ENCODE measurements around the gene C2orf76.
"Not testable (repeated sequence)": the region's sequence is repeated elsewhere in the genome, so short reads cannot be mapped to it uniquely, and the experiment has no call there.

The C2orf76 gene

DNA sequence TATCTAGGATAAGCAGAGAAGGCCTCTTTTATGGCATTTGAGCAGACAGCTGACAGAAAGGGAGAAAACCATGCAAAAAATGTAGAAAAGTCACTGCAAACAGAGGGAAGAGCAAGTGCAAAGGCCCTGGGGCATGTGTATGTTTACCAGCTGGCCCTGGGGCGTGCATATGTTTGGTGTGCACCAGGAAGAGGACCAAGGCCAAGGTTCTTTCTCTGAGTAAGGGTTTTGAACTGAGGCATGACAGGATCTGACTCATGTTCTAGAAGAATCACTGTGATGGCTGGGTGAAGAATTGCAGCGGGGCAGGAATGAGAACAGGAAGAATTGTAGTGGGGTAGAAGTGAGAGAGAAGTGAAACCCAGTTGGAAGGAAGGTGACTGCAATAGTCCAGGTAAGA lies 73.4 kb downstream of the C2orf76 start:
- DNase-seq = no peak

DNA sequence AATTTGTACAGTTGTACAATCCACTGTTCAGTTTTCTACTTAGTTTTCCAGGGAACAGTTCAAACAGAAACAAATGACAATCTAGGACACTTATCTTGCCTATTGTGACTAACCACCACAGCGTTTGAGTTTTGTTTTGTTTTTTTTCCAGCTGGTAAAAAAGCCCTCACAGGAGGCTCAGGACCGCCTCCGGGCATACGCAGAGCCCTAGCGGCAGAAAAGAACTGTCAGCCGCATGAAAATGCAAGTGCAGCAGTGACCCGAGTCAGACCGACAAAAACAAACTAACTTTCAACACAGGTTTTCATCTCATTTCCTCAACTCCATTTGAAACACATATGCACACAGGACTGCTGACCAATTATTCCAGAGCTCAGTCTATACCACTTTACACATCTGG lies 74.4 kb downstream of the C2orf76 start:
- DNase-seq = no peak

GRCh38 chr2:119291588-119292167 lies 75.0 kb downstream of the C2orf76 start:
- no peak for DNase-seq

- DNase-seq = peak; percentile 65
Measured at GRCh38 chr2:119290859-119291587, 75.6 kb downstream of the C2orf76 start.

GRCh38 chr2:119289642-119290041 lies 77.0 kb downstream of the C2orf76 start:
- DNase-seq = no peak

DNA sequence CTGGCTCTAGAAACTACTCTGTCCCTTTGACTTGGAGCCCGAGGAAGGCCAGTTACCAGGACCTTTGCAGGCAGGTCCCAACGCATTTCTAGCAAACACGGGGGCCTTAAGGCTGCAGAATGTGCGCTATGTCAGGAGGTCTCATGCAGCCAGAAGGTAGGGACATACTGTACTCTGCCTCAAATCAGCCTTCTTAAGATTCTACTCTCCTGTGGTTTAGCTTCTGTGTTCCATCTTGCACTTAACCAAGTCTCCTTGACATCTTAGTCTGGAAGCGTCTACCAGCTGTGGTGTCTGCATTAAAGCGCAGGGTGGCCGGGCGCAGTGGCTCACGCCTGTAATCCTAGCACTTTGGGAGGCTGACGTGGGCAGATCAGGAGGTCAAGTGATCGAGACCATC lies 77.5 kb downstream of the C2orf76 start:
- no peak for DNase-seq

GRCh38 chr2:119288576-119288975 lies 78.1 kb downstream of the C2orf76 start:
- DNase-seq = no peak

DNA sequence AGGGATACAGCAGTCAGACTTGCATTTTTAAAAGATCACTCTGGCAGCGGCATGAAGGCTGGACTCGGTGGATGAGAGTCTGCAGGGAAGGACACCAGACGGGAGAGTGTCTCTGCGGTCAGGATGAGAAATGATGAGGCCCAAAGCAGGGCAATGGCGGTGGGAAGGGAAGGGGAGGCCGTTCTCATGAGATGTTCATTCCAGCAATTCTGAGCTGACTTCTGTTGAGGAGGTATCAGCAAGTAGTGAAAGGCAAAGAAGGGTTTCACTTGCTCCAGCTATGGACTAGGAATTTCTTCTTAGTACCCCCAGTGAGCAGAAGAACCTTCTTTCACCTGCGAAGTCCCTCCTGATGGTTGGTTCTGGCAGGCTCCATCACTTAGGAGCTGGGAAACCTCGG lies 80.0 kb downstream of the C2orf76 start:
- DNase-seq = no peak

- no peak for DNase-seq
Measured at GRCh38 chr2:119283873-119284331, 82.7 kb downstream of the C2orf76 start.

- no peak for DNase-seq
Measured at GRCh38 chr2:119282996-119283511, 83.6 kb downstream of the C2orf76 start.

DNA sequence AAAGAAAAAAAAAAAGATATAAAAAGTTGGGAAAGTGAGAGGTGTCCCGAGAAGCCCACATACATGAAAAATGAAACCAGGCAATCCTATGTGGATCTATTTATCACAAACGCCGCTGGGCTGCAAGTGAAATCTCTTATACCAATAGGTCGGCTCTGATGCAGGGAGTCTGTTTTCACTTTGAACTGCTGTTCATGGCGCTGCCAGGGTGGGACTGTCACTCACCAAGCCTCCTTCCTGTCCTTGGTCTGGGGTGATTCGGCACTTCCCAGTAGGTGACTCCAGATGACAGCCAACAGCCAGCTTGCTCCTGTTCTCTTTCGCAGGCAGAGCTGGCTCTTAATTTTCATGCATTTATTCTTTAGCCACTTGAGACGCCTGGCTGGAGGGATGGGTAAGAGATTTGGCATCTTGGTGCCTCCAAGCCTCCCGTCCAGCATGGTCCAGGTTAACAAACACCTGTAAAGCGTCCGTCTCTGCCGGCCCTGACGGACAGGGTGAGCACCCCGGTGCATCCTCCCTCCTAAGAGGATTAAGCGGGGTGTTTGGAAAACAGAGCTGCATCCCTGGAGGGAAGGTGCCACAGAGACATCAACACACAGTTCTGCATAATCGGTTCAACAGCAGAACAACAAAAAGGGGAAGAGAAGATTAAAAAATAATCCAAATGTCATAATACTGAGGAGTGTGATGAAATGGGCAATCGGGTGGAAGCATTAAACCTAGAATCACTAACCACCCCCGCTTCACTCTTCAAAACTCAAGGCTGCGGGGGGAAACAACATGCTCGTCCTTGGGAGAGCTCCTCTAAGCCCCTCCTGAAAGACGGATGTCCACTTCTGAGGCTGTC lies 84.3 kb downstream of the C2orf76 start:
- DNase-seq = no peak

GRCh38 chr2:119280680-119281079 lies 86.0 kb downstream of the C2orf76 start:
- no peak for DNase-seq

GRCh38 chr2:119279666-119280065 lies 87.0 kb downstream of the C2orf76 start:
- DNase-seq = no peak

GRCh38 chr2:119278946-119279345 lies 87.7 kb downstream of the C2orf76 start:
- DNase-seq = no peak

- not testable (repeated sequence) for DNase-seq
Measured at GRCh38 chr2:119278385-119278784, 88.2 kb downstream of the C2orf76 start.

DNA sequence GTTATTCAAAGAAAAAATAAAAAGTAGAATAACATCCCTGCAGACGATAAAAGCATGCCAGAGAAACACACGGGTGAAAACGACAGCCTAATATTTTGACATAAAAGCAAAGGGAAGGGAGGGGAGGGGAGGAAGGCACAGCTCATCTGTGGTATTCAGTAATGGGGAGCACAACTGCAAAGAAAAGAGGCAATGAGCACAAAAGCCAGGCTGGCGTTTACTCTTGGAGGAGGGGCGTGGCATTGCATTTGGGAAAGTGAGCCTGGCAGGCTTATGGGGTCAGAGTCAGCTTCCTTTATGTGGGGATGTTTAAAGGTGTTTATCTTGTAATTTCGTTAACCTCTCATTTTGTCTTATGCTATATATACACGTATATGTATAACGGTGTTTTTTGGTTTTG lies 89.8 kb downstream of the C2orf76 start:
- no peak for DNase-seq

DNA sequence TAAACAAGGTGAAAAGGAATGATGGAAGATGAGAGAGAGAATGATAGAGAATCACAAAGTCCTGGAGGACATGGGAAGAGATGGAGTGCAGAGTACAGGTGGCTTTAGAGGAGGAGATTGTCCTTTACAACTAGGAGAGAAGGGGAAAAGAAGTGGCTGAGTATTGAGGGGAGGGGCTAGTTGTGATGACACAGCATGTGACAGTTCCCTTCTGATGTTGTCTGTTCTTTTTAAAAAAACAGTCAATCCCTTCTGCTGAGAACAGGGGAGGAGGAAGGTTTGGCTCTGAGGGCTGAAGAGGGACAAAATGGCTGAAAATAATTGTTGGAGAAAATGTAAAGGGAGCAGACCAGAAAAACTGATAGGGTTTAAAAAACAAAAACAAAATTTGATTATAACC lies 99.0 kb downstream of the C2orf76 start:
- DNase-seq = no peak

GRCh38 chr2:119266091-119266589 lies 100.5 kb downstream of the C2orf76 start:
- no peak for DNase-seq

GRCh38 chr2:119265693-119266066 lies 101.0 kb downstream of the C2orf76 start:
- no peak for DNase-seq

- DNase-seq = peak; percentile 32
Measured at GRCh38 chr2:119264781-119265692, 101.6 kb downstream of the C2orf76 start.

DNA sequence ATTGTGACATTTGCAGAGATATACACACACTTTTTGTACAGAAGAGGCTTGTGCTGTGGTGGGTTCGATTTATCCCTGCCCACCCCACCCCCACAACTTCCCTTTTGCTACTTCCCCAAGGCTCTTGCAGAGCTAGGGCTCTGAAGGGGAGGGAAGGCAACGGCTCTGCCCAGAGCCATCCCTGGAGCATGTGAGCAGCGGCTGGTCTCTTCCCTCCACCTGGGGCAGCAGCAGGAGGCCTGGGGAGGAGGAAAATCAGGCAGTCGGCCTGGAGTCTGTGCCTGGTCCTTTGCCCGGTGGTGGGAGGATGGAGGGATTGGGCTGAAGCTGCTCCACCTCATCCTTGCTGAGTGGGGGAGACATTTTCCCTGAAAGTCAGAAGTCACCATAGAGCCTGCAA lies 103.0 kb downstream of the C2orf76 start:
- no peak for DNase-seq

- DNase-seq = no peak
Measured at GRCh38 chr2:119263025-119263424, 103.6 kb downstream of the C2orf76 start.

Data from stimulated activated CD4-positive, alpha-beta T cell treated with anti-CD3 and anti-CD28 coated beads, Interleukin-1b, Interleukin-23, amount 100 ng/mL, for 48 hours (primary cell).